ENCODE results near the gene METTL2B. TPM values are rescaled to one million over a fixed set of nuclear protein-coding genes. Genes with fewer than 3 reads are reported as not detected.
A peak's percentile ranks its signal among the peaks of the same experiment; 100 is the strongest.
"Not testable (repeated sequence)": the region's sequence is repeated elsewhere in the genome, so short reads cannot be mapped to it uniquely, and the experiment has no call there.

METTL2B gene
- total RNA-seq, 2 experiments from 2014 or later = 26.7 to 27.8 TPM

DNA sequence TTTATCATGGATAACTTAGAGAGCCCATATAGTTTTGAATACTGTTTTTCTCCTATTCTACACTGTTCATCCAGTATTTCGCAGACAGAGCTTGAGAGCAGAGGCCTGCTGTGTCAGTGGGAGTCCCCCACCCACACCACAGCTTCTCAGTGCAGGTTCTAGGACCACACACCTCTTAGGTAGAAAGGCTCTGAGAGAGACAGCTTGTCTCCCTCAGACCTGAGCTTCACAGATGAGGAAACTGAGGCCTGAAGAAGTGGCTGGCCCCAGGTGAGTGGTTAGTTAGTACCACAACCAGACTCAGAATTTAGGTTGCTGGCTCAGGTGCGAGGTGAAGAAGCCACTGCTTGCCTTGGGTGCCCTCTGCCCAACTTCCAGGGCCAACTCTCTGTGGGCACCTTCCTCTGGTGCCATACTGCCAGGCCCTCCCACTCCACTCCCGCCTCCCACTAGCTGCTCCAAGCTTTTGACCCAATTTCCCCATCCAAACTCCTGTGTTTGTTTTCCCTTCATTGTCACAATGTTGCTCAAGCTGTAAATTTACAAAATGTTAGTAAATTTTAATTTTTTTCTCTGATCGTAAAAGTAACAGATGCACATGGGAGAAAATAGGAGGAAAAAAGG is 28.5 kb upstream of the METTL2B start:
- ATAC-seq (ENCODE audit: low read depth) (no peak), DNase-seq (no peak)
- POLR2A ChIA-PET = no interaction called here
- H3K27me3 Mint-ChIP-seq = peaks cover 5% of the 10 kb centered on the region
- no peaks in the 10 kb centered on the region for H3K36me3 Mint-ChIP-seq
- no peaks in the 10 kb centered on the region for H3K9me3 Mint-ChIP-seq
- peaks cover 4% of the 10 kb centered on the region for H3K4me1 Mint-ChIP-seq
- no peak overlapping the region for H3K27ac Mint-ChIP-seq
- H3K4me3 Mint-ChIP-seq = no peak overlapping the region

- Mint-ChIP-seq H3K4me1 (peaks cover 4% of the 10 kb centered on the region), H3K9me3 (no peaks in the 10 kb centered on the region), H3K27me3 (peaks cover 5% of the 10 kb centered on the region), H3K27ac (no peak overlapping the region), H3K4me3 (no peak overlapping the region), H3K36me3 (no peaks in the 10 kb centered on the region)
- DNase-seq (no peak), ATAC-seq (ENCODE audit: low read depth) (no peak)
- POLR2A ChIA-PET = no interaction called here
These were observed 27.7 kb upstream of the METTL2B start for GRCh38 chr7:128448751-128449302.

- DNase-seq = no peak
- POLR2A ChIA-PET = no interaction called here
These were observed 26.1 kb upstream of the METTL2B start for GRCh38 chr7:128450409-128450808.

GRCh38 chr7:128450913-128451312 is 25.6 kb upstream of the METTL2B start:
- Mint-ChIP-seq H3K9me3 (no peaks in the 10 kb centered on the region), H3K4me1 (peaks cover 8% of the 10 kb centered on the region)

More at GRCh38 chr7:128450409-128450808, 26.1 kb upstream of the METTL2B start:
- Mint-ChIP-seq H3K4me3 (no peak overlapping the region), H3K4me1 (peaks cover 6% of the 10 kb centered on the region), H3K27ac (no peak overlapping the region), H3K9me3 (no peaks in the 10 kb centered on the region), H3K36me3 (no peaks in the 10 kb centered on the region), H3K27me3 (peaks cover 5% of the 10 kb centered on the region)
- no peak for ATAC-seq (ENCODE audit: low read depth)

GRCh38 chr7:128452552-128452951 is 24.0 kb upstream of the METTL2B start:
- H3K27ac Mint-ChIP-seq = peak overlapping the region; percentile 19
- peaks cover 13% of the 10 kb centered on the region for H3K4me1 Mint-ChIP-seq
- DNase-seq (no peak), ATAC-seq (ENCODE audit: low read depth) (no peak)
- POLR2A ChIA-PET = interaction anchor here (1.3 kb wide), 1 partner anchor 12 kb away, joined by 3 read pairs; no protein-coding TSS in a partner anchor
- H3K36me3 Mint-ChIP-seq = peaks cover 5% of the 10 kb centered on the region
- H3K4me3 Mint-ChIP-seq = no peak overlapping the region
- no peaks in the 10 kb centered on the region for H3K9me3 Mint-ChIP-seq
- peaks cover 3% of the 10 kb centered on the region for H3K27me3 Mint-ChIP-seq

More at GRCh38 chr7:128450913-128451312, 25.6 kb upstream of the METTL2B start:
- no peak for ATAC-seq (ENCODE audit: low read depth)
- Mint-ChIP-seq H3K27ac (no peak overlapping the region), H3K36me3 (no peaks in the 10 kb centered on the region), H3K4me3 (no peak overlapping the region), H3K27me3 (peaks cover 4% of the 10 kb centered on the region)
- POLR2A ChIA-PET = no interaction called here
- no peak for DNase-seq

DNA sequence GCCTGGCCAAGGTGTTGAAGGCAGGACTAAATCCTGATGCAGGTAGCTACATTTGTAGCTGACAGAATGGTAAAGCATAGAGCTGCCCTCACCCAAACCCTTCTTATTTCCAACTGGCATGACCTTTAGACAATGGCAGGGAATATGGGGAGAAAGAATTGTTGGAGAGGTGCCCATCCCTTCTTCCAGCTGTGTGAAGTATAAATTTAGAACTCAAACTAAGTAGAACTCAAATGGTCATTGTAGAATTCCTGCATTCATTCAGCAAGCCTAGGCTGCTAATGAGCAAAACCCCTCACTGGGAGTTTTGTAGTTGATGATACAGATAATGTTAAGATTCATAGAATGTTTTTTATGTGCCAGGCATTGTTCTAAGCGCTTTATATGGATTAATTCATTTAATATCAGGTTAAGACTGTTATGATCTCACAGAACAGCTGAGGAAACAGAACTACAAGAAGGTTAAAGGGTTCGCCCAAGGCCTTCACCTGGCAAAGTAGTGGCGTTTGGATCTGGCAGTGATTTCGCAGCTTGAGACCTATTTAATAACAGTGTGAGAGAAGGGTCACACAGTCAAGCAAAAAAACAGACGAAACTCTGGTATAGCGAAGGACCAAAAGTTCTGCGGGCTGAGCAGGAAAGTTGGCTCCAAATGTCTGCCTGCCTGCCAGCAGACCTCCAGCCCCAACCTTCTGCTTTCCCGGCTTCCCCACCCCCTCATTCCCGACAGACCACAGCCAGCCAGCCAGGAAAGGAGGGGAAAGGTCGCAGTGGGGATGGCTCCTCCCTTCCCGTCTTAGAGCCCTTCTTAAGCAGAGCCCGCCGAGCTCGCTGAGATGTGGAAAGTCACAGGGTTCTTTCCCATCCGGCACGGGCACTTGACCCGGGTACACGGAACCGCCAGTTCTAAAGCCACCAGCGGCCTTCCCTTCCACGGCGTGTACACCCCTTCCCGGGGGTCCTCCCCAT is 22.4 kb upstream of the METTL2B start:
- POLR2A ChIA-PET = no interaction called here
- Mint-ChIP-seq H3K4me1 (peaks cover 25% of the 10 kb centered on the region), H3K27ac (no peak overlapping the region), H3K4me3 (no peak overlapping the region), H3K27me3 (peaks cover 3% of the 10 kb centered on the region), H3K9me3 (no peaks in the 10 kb centered on the region), H3K36me3 (peaks cover 17% of the 10 kb centered on the region)
- DNase-seq (no peak), ATAC-seq (ENCODE audit: low read depth) (no peak)

DNA sequence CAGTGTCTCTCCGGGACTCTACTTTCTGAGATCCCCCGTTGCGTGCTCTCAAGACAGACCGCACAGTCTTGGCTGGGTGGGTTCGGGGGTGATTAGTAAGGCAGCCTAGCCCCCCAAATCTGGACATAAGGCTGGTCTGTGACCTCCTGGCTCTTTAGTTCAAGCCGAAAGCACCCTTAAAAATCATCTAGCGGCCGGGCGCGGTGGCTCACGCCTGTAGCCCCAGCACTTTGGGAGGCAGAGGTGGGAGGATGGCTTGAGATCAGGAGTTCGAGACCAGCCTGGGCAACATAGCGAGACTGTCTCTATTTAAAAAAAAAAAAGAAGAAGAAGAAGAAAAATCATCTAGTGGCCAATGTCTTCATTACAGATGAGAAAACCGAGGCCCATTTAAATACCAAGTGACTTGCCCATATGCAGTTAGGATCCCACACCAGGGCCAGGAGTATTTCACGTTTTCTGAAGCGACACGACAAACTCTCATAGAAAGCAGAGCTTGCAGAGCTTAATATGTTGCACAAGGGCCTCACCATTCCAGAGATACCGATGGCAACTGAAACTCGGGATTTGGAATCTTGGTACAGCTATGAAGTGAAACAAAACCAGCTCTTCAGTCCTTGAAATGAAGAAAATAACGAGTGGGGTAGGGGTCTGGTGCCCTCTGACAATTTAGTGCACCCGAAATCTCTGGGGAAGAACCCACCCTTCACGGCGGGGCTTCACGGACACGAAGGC is 21.6 kb upstream of the METTL2B start:
- peaks cover 33% of the 10 kb centered on the region for H3K4me1 Mint-ChIP-seq
- POLR2A ChIA-PET = interaction anchor here (1.0 to 1.5 kb wide), 4 partner anchors 20 to 111 kb away, joined by 3 to 5 read pairs (median 4); partner anchors contain the start of gene RBM28
- DNase-seq = no peak

GRCh38 chr7:128455543-128456254 is 20.8 kb upstream of the METTL2B start, which contains the start of gene HILPDA:
HILPDA (plus strand) TSS chr7:128455878; CDS start chr7:128457269, 1,391 bp downstream.
- POLR2A ChIA-PET = interaction anchor here (0.6 to 1.5 kb wide), 5 partner anchors 20 to 112 kb away, joined by 3 to 5 read pairs (median 4); partner anchors contain the start of gene RBM28
- H3K4me1 Mint-ChIP-seq = peaks cover 35% of the 10 kb centered on the region

More for the DNA sequence above, 21.6 kb upstream of the METTL2B start:
- Mint-ChIP-seq H3K27ac (peak overlapping the region; percentile 97), H3K36me3 (peaks cover 25% of the 10 kb centered on the region), H3K4me3 (peak overlapping the region; percentile 96), H3K9me3 (no peaks in the 10 kb centered on the region), H3K27me3 (peaks cover 3% of the 10 kb centered on the region)
- no peak for ATAC-seq (ENCODE audit: low read depth)

DNA sequence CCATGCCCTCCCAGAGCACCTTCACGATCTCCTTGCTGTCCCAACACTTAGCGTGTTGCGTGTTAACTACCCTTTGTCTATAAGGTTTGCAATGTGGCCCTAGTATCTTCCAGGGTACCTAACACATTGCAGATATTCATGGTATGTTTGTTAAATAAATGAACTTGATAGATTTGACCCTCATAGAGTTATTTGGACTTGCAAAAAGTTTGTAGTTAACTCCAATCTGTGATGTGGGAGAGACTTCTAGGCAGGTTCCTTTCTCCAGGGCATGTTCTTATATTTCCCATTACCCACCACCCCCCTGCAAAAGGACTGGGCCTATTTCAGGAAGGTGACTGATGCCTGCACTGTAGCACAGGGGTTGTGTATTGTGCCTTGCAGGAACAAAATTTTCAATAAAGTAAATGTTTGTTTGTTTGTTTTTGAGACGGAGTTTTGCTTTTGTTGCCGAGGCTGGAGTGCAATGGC is 20.3 kb upstream of the METTL2B start:
- H3K27me3 Mint-ChIP-seq = peaks cover 3% of the 10 kb centered on the region
- H3K9me3 Mint-ChIP-seq = no peaks in the 10 kb centered on the region
- peak overlapping the region; percentile 97 for H3K27ac Mint-ChIP-seq
- H3K4me1 Mint-ChIP-seq = peaks cover 35% of the 10 kb centered on the region
- DNase-seq (no peak), ATAC-seq (ENCODE audit: low read depth) (no peak)
- peak overlapping the region; percentile 96 for H3K4me3 Mint-ChIP-seq
- POLR2A ChIA-PET = interaction anchor here (0.6 to 1.5 kb wide), 3 partner anchors 21 to 112 kb away, joined by 3 to 5 read pairs (median 4); partner anchors contain the start of gene RBM28
- peaks cover 25% of the 10 kb centered on the region for H3K36me3 Mint-ChIP-seq

More at GRCh38 chr7:128455543-128456254, 20.8 kb upstream of the METTL2B start, which contains the start of gene HILPDA:
- peak; percentile 97 for DNase-seq
- Mint-ChIP-seq H3K27me3 (peaks cover 3% of the 10 kb centered on the region), H3K9me3 (no peaks in the 10 kb centered on the region), H3K27ac (peak within 1 kb of the TSS; percentile 97), H3K36me3 (peaks cover 25% of the 10 kb centered on the region), H3K4me3 (peak within 1 kb of the TSS; percentile 96)
- peak; percentile 91 for ATAC-seq (ENCODE audit: low read depth)

GRCh38 chr7:128457385-128457784 is 19.2 kb upstream of the METTL2B start:
- DNase-seq; H3K9me3 Mint-ChIP-seq; ATAC-seq (ENCODE audit: low read depth); H3K27me3 Mint-ChIP-seq; POLR2A ChIA-PET: not testable (repeated sequence)
- Mint-ChIP-seq H3K27ac (peak overlapping the region; percentile 56), H3K36me3 (peaks cover 25% of the 10 kb centered on the region), H3K4me3 (peak overlapping the region; percentile 96), H3K4me1 (peaks cover 35% of the 10 kb centered on the region)

DNA sequence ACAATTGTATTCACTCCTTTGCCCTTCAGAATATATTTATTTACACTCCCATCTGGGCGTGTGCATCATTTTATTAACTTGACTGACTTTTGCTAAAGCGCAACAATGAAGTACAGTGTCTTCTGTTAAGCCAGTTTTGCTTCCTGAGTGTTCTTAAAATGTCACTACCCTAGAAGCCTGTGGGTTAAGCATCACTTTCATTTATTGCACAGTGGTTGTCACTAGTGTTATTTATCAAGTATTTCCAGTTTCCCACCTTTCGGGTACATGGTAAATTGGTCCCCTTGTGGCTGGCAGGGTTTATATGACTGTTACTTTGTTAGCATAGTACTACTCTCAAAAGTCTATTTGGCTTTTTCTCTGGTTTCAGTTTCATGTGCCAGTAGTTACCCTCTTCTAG is 17.6 kb upstream of the METTL2B start:
- no peak for DNase-seq
- peaks cover 33% of the 10 kb centered on the region for H3K4me1 Mint-ChIP-seq
- H3K36me3 Mint-ChIP-seq = peaks cover 26% of the 10 kb centered on the region
- H3K27me3 Mint-ChIP-seq = no peaks in the 10 kb centered on the region
- peak overlapping the region; percentile 86 for H3K27ac Mint-ChIP-seq
- peak; percentile 8 for ATAC-seq (ENCODE audit: low read depth)
- no peaks in the 10 kb centered on the region for H3K9me3 Mint-ChIP-seq
- peak overlapping the region; percentile 96 for H3K4me3 Mint-ChIP-seq
- POLR2A ChIA-PET = interaction anchor here (1.4 kb wide), 1 partner anchor 32 kb away, joined by 5 read pairs; no protein-coding TSS in a partner anchor

DNA sequence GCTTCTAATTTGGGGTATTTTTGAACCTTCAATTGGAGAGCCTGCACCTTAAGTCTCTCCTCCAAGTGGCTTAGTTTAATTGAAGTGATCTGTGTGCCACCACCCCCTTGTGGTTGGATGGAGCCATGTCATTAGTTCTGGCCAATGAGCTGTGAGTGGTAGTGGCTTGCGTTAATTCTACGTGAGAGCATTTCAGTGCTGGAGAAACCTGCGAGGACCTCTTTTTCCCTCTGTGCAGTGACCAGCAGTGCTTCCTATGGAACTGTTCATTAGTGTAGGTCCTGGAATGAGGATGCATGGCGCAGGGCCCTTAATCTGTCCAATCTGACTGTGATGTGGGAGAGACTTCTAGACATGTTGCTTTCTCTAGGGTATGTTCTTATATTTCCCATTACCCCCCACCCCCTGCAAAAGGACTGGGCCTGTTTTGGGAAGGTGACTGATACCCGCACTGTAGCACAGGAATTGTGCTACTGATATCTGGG is 17.1 kb upstream of the METTL2B start:
- Mint-ChIP-seq H3K27ac (peak overlapping the region; percentile 83), H3K9me3 (no peaks in the 10 kb centered on the region), H3K27me3 (no peaks in the 10 kb centered on the region), H3K4me3 (peak overlapping the region; percentile 96), H3K4me1 (peaks cover 33% of the 10 kb centered on the region), H3K36me3 (peaks cover 28% of the 10 kb centered on the region)
- DNase-seq = peak; percentile 52
- POLR2A ChIA-PET = interaction anchor here (1.0 to 1.4 kb wide), 2 partner anchors 29 to 32 kb away, joined by 3 to 5 read pairs; no protein-coding TSS in a partner anchor
- ATAC-seq (ENCODE audit: low read depth) = peak; percentile 42

Data from activated naive CD8-positive, alpha-beta T cell treated with anti-CD3 and anti-CD28 coated beads, Interleukin-2, amount 10 ng/mL, durations not matched to agents 7 days and 5 days (primary cell).